ENCODE data around the gene FYN.
"Not testable (repeated sequence)": the region's sequence is repeated elsewhere in the genome, so short reads cannot be mapped to it uniquely, and the experiment has no call there.

The FYN gene

GRCh38 chr6:111842891-111843290 is 30.4 kb downstream of the FYN start:
- peak overlapping the region; percentile 36 for H3K27ac ChIP-seq (ENCODE audit: low read depth, low read length, severe bottlenecking)
- WGBS, 2 experiments (ENCODE audit: insufficient coverage in 2 of 2): 69 to 74% methylated on average over 2 to 3 of the region's 4 CpGs
- no peaks in the 10 kb centered on the region for H3K9me3 ChIP-seq (ENCODE audit: control insufficient read depth, low read length)
- H3K4me3 ChIP-seq (ENCODE audit: extremely low read depth, insufficient read depth, low read length, poor library complexity, severe bottlenecking): no peak overlapping the region
- H3K4me1 ChIP-seq (ENCODE audit: control insufficient read depth, insufficient read depth, low read length, poor library complexity, severe bottlenecking): peaks cover 84% of the 10 kb centered on the region
- H3K36me3 ChIP-seq (ENCODE audit: control insufficient read depth, insufficient read depth, low read length): peaks cover 22% of the 10 kb centered on the region

GRCh38 chr6:111842271-111842822 is 30.9 kb downstream of the FYN start:
- Histone ChIP-seq H3K9me3 (ENCODE audit: control insufficient read depth, low read length) (no peaks in the 10 kb centered on the region), H3K4me1 (ENCODE audit: control insufficient read depth, insufficient read depth, low read length, poor library complexity, severe bottlenecking) (peaks cover 87% of the 10 kb centered on the region), H3K27ac (ENCODE audit: low read depth, low read length, severe bottlenecking) (peak overlapping the region; percentile 36), H3K36me3 (ENCODE audit: control insufficient read depth, insufficient read depth, low read length) (peaks cover 22% of the 10 kb centered on the region), H3K4me3 (ENCODE audit: extremely low read depth, insufficient read depth, low read length, poor library complexity, severe bottlenecking) (no peak overlapping the region)
- WGBS, 2 experiments (ENCODE audit: insufficient coverage in 2 of 2): 92 to 93% methylated on average over 7 to 8 of the region's 9 CpGs

DNA sequence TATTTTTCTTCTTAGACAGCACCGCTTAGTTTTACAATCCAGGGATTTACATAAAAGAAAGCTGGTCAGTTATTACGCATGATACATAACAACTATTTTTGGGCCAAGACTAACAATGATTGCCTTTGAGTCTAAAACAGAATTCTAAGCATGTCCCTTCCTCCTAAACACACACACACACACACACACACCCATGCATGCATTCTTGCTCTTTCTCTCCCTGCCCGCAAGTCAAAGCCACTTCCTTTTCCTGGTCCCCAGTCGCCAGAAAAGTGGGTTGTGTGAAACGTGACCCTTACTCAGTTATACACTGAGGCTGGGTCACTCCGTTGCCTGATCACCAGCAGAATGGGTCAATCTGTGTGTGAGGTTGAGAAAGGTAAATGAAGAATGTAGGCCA is 31.4 kb downstream of the FYN start:
- Histone ChIP-seq H3K4me3 (ENCODE audit: extremely low read depth, insufficient read depth, low read length, poor library complexity, severe bottlenecking) (no peak overlapping the region), H3K36me3 (ENCODE audit: control insufficient read depth, insufficient read depth, low read length) (peaks cover 22% of the 10 kb centered on the region), H3K4me1 (ENCODE audit: control insufficient read depth, insufficient read depth, low read length, poor library complexity, severe bottlenecking) (peaks cover 84% of the 10 kb centered on the region), H3K27ac (ENCODE audit: low read depth, low read length, severe bottlenecking) (peak overlapping the region; percentile 36), H3K9me3 (ENCODE audit: control insufficient read depth, low read length) (no peaks in the 10 kb centered on the region)
- 80 to 88% methylated on average over 2 of the region's 6 CpGs for WGBS, 2 experiments (ENCODE audit: insufficient coverage in 2 of 2)

GRCh38 chr6:111840803-111841202 is 32.4 kb downstream of the FYN start:
- WGBS, 2 experiments (ENCODE audit: insufficient coverage in 2 of 2): 90 to 92% methylated on average over 2 to 4 of the region's 5 CpGs
- Histone ChIP-seq H3K36me3 (ENCODE audit: control insufficient read depth, insufficient read depth, low read length) (peaks cover 31% of the 10 kb centered on the region), H3K27ac (ENCODE audit: low read depth, low read length, severe bottlenecking) (no peak overlapping the region), H3K9me3 (ENCODE audit: control insufficient read depth, low read length) (no peaks in the 10 kb centered on the region), H3K4me3 (ENCODE audit: extremely low read depth, insufficient read depth, low read length, poor library complexity, severe bottlenecking) (no peak overlapping the region), H3K4me1 (ENCODE audit: control insufficient read depth, insufficient read depth, low read length, poor library complexity, severe bottlenecking) (peaks cover 76% of the 10 kb centered on the region)

- Histone ChIP-seq H3K9me3 (ENCODE audit: control insufficient read depth, low read length) (no peaks in the 10 kb centered on the region), H3K4me3 (ENCODE audit: extremely low read depth, insufficient read depth, low read length, poor library complexity, severe bottlenecking) (no peak overlapping the region), H3K27ac (ENCODE audit: low read depth, low read length, severe bottlenecking) (peak overlapping the region; percentile 62), H3K4me1 (ENCODE audit: control insufficient read depth, insufficient read depth, low read length, poor library complexity, severe bottlenecking) (peaks cover 59% of the 10 kb centered on the region), H3K36me3 (ENCODE audit: control insufficient read depth, insufficient read depth, low read length) (peaks cover 36% of the 10 kb centered on the region)
- 65 to 76% methylated on average over 3 of the region's 5 CpGs for WGBS, 2 experiments (ENCODE audit: insufficient coverage in 2 of 2)
Measured at GRCh38 chr6:111838749-111839484, 34.3 kb downstream of the FYN start.

DNA sequence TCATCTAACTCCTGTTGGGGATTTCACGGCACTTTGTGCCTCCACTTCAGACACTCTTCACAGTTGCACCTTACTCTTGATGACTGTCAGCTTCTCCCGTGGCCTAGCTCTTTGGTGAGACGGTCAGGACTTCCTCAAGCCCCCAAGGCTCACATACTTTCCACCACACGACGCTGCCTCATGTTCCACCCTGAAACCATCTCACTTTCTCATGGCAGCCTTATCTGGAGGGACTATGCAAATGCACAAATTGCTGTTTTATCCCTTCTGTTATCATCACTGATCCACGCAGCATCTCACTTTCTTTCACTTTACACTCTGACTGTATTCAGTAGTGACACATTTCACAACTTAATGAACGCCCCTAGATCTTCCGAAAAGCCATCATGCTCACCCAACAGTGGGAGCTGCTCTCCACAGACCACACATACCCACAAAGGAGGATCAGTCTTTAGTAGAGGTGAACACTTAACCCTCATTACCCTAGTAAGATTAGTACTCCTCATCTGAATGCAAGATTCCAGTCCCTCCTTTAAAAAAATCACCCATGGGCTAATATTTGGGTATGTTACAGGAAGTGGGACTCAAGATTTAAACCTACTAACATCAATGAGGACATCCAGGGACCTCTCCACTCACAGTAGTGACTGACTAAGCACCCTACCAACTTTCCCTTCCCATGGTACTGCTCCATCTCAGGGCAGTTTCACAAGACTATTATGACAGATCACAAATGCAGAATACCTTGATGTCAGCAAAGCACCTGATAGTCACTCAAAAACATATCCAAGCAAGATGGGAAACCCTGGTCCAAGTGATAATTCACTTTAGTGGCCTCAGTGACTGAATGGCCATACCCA is 35.4 kb downstream of the FYN start:
- no peak overlapping the region for H3K4me3 ChIP-seq (ENCODE audit: extremely low read depth, insufficient read depth, low read length, poor library complexity, severe bottlenecking)
- H3K4me1 ChIP-seq (ENCODE audit: control insufficient read depth, insufficient read depth, low read length, poor library complexity, severe bottlenecking): peaks cover 51% of the 10 kb centered on the region
- no peaks in the 10 kb centered on the region for H3K9me3 ChIP-seq (ENCODE audit: control insufficient read depth, low read length)
- WGBS, 2 experiments (ENCODE audit: insufficient coverage in 2 of 2): 93 to 94% methylated on average over 5 to 8 of the region's 8 CpGs
- peaks cover 43% of the 10 kb centered on the region for H3K36me3 ChIP-seq (ENCODE audit: control insufficient read depth, insufficient read depth, low read length)
- peak overlapping the region; percentile 42 for H3K27ac ChIP-seq (ENCODE audit: low read depth, low read length, severe bottlenecking)

DNA sequence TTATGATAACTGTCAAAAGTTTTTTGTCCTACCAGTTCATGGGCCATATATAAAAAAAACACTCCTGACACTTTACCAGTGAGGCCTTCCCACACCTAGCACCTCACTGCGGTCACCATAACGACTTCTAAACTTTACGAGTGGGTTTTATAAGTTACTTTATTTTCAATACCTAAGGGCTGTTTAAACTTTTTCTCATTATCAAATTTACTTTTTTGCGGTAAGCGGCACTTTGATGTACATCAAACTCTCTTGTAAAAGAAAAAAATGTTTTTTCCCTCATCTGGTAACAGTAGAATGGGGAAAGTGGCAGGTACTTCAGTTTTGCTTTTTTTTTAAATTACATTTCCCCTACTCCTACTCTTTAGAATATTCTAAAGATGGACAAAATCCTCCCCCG is 36.2 kb downstream of the FYN start:
- H3K27ac ChIP-seq (ENCODE audit: low read depth, low read length, severe bottlenecking): no peak overlapping the region
- peaks cover 45% of the 10 kb centered on the region for H3K36me3 ChIP-seq (ENCODE audit: control insufficient read depth, insufficient read depth, low read length)
- 94 to 100% methylated on average over 3 to 4 of the region's 6 CpGs for WGBS, 2 experiments (ENCODE audit: insufficient coverage in 2 of 2)
- H3K4me3 ChIP-seq (ENCODE audit: extremely low read depth, insufficient read depth, low read length, poor library complexity, severe bottlenecking): no peak overlapping the region
- H3K9me3 ChIP-seq (ENCODE audit: control insufficient read depth, low read length): no peaks in the 10 kb centered on the region
- peaks cover 42% of the 10 kb centered on the region for H3K4me1 ChIP-seq (ENCODE audit: control insufficient read depth, insufficient read depth, low read length, poor library complexity, severe bottlenecking)

- Histone ChIP-seq H3K4me3 (ENCODE audit: extremely low read depth, insufficient read depth, low read length, poor library complexity, severe bottlenecking) (no peak overlapping the region), H3K4me1 (ENCODE audit: control insufficient read depth, insufficient read depth, low read length, poor library complexity, severe bottlenecking) (peaks cover 31% of the 10 kb centered on the region), H3K27ac (ENCODE audit: low read depth, low read length, severe bottlenecking) (no peak overlapping the region), H3K36me3 (ENCODE audit: control insufficient read depth, insufficient read depth, low read length) (peaks cover 47% of the 10 kb centered on the region), H3K9me3 (ENCODE audit: control insufficient read depth, low read length) (no peaks in the 10 kb centered on the region)
- 75 to 78% methylated on average over 1 of the region's 1 CpG for WGBS, 2 experiments (ENCODE audit: insufficient coverage in 2 of 2)
Measured at GRCh38 chr6:111835807-111836206, 37.4 kb downstream of the FYN start.

DNA sequence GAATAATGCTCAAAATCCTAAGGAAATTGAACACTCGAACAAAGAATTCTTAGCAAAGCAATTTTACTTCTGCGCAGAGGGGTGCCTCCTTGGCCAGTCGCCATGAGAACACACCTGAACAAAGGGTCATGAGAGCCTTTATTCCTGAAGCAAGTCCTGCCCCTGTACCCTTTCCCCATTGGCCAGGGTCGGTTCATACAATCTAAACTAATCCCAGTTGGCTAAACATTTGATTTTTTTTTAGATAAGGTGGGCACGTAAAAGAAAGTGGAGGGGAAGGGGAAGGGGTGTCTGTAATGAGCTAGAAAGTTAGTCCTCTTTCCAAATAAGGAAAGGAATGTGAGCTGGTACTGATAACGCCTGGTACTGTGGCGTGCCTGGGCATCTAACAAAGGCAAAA is 37.9 kb downstream of the FYN start:
- H3K36me3 ChIP-seq (ENCODE audit: control insufficient read depth, insufficient read depth, low read length): peaks cover 44% of the 10 kb centered on the region
- not testable (repeated sequence) for H3K27ac ChIP-seq (ENCODE audit: low read depth, low read length, severe bottlenecking)

GRCh38 chr6:111834356-111834755 is 38.9 kb downstream of the FYN start:
- H3K36me3 ChIP-seq (ENCODE audit: control insufficient read depth, insufficient read depth, low read length): peaks cover 41% of the 10 kb centered on the region
- H3K4me1 ChIP-seq (ENCODE audit: control insufficient read depth, insufficient read depth, low read length, poor library complexity, severe bottlenecking): peaks cover 19% of the 10 kb centered on the region
- no peak overlapping the region for H3K4me3 ChIP-seq (ENCODE audit: extremely low read depth, insufficient read depth, low read length, poor library complexity, severe bottlenecking)
- no peak overlapping the region for H3K27ac ChIP-seq (ENCODE audit: low read depth, low read length, severe bottlenecking)
- no peaks in the 10 kb centered on the region for H3K9me3 ChIP-seq (ENCODE audit: control insufficient read depth, low read length)
- WGBS, 2 experiments (ENCODE audit: insufficient coverage in 2 of 2): 94 to 100% methylated on average over 4 of the region's 4 CpGs

More for the DNA sequence above, 37.9 kb downstream of the FYN start:
- peaks cover 28% of the 10 kb centered on the region for H3K4me1 ChIP-seq (ENCODE audit: control insufficient read depth, insufficient read depth, low read length, poor library complexity, severe bottlenecking)
- H3K9me3 ChIP-seq (ENCODE audit: control insufficient read depth, low read length); H3K4me3 ChIP-seq (ENCODE audit: extremely low read depth, insufficient read depth, low read length, poor library complexity, severe bottlenecking): not testable (repeated sequence)
- WGBS, 2 experiments (ENCODE audit: insufficient coverage in 2 of 2): 64 to 81% methylated on average over 2 to 3 of the region's 7 CpGs
